Endometrial microvascular endothelial cells (primary cell): ENCODE data around the gene GOLGA3. TPM values are rescaled to one million over a fixed set of nuclear protein-coding genes. Genes with fewer than 3 reads are reported as not detected.
"Not testable (repeated sequence)": the region's sequence is repeated elsewhere in the genome, so short reads cannot be mapped to it uniquely, and the experiment has no call there.

Experiments
- in situ Hi-C: cut with HindIII; loops from 2 replicates; pipeline ENCODE4 v1.10.0; 2017; ENCODE audit warnings: low sequenced_read_pairs, low pct_unique_long_range_greater_than_20kb; ENCODE audit errors: inconsistent ontology term
- total RNA-seq: library from RNA; depleted of rRNA; stranded (reverse); fragments of >200 nt; gene quantifications from one replicate; pipeline ENCODE4 v1.2.3, GENCODE V29; 2015; ENCODE audit errors: inconsistent ontology term

Gene GOLGA3
- total RNA-seq, 1 donor from 2014 or later: 46.2 TPM

GRCh38 chr12:132825089-132825488 lies 3.6 kb downstream of the GOLGA3 start:
- in situ Hi-C loops: no loop called here

GRCh38 chr12:132824053-132824452 lies 4.6 kb downstream of the GOLGA3 start:
- in situ Hi-C loops: no loop called here

- in situ Hi-C loops: no loop called here
Measured at GRCh38 chr12:132818562-132818961, 10.1 kb downstream of the GOLGA3 start.

DNA sequence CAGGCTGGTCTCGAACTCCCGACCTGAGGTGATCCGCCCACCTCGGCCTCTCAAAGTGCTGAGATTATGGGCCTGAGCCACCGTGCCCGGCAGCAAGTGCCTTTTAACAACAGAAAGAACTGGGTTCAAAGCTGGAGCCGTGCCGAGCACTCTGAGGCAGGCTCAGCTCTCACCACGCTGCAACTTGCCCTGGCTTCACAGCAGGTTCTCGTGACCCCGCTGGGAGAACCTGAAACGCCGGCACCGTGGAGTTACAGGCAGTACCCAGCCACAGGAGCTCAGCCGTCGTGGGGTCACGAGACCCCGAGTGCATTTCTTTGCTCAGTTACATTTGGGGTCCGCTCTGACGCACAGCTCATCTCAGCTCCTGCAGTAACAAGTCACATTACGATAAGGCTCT lies 14.4 kb downstream of the GOLGA3 start:
- in situ Hi-C loops: no loop called here

- in situ Hi-C loops: no loop called here
Measured at GRCh38 chr12:132813443-132813842, 15.2 kb downstream of the GOLGA3 start.

DNA sequence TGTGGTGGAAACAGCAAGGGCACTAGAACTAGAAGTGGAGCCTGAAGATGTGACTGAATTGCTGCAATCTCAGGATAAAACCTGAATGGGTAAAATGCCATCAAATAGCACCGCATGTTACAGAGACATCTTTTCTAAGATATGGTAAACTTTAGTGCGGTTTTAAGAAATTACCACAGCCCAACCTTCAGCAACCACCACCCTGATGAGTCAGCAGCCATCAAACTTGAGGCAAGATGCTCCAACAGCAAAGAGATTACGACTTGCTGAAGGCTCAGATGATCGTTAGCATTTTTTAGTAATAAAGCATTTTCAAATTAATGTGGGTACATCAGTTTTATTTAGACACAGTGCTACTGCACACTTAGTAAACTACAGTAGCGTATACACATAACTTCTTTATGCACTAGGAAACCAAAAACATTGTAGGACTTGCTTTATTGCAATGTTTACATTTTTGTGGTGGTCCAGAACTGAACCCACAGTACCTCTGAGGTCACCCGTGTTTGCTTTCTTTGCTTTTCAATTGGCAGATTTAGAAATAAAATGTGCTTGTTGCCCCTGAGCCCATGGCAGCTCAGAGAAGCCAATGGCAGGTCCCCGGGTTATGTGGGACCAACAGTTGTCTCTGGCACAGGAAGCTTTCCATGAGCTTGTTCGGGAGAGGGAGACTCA lies 15.9 kb downstream of the GOLGA3 start:
- in situ Hi-C loops: no loop called here

DNA sequence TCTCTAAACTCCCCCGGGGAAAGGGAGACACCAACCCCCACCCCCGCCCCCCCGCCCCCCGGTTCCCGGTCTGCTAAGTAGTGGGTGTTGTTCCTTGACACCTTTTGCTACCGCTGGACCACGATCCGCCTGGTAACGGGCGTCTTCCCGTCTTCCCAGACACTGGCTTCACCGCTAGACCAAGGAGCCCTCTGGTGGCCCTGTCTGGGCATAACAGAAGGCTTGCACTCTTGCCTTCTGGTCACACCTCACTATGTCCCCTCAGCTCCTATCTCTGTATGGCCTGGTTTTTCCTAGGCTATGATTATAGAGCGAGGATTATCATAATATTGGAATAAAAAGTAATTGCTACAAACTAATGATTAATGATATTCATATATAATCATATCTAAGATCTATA lies 19.3 kb downstream of the GOLGA3 start:
- in situ Hi-C loops: not testable (repeated sequence)

DNA sequence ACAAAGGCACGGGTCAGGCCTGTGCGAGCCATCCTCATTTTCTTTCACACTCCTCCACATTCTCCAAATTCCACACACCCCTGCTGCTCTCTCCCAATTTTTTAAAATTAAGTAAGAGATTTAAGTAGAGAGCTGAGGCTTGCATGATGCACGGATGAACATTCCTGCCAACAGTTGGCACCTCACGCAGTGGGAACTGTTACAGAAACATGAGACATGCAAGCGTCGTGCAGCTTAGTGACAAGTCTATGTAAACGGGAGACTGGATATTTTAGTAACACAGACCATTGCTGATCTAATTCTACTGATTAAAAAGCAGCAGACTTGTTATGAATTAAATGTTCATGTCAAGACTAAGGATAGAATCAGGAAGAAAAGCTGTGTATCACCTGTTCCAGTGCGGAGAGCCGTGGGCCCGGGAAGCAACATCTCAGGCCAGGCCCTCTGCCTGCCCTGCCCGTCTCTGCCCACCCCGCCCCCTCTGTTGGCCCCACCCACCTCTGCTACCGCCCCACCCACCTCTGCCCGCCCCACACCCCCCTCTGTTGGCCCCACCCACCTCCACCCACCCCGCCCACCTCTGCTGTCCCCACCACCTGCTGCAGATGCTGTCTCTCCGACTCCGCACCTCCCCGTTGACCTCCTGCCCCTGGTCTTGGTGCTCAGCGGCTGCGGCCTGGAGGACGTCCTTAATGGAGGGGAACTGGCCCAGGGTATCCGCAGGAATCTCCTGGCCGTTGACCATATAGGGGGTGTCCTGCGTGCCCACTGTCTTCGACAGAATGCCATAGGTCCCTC lies 21.2 kb downstream of the GOLGA3 start:
- in situ Hi-C loops: no loop called here

GRCh38 chr12:132806857-132807256 lies 21.8 kb downstream of the GOLGA3 start:
- in situ Hi-C loops: no loop called here

DNA sequence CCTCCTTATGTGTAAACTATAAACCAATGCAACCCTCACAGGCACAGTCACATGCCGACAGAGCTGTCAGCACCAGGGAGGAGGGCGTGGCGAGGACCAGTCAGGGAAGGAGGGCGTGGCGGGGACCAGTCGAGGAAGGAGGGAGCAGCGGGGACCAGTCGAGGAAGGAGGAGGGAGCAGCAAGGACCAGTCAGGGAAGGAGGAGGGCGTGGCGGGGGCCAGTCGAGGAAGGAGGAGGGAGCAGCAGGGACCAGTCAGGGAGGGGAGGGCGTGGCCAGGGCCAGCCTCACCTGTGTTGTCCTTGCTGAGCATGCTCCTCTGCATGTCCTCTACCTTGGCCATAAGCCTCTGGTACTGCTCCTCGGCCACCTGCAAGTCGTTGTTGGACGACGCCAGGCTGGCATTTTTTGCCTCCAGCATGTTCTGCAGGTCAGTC lies 24.2 kb downstream of the GOLGA3 start:
- in situ Hi-C loops: no loop called here

- in situ Hi-C loops: no loop called here
Measured at GRCh38 chr12:132803888-132804287, 24.8 kb downstream of the GOLGA3 start.

DNA sequence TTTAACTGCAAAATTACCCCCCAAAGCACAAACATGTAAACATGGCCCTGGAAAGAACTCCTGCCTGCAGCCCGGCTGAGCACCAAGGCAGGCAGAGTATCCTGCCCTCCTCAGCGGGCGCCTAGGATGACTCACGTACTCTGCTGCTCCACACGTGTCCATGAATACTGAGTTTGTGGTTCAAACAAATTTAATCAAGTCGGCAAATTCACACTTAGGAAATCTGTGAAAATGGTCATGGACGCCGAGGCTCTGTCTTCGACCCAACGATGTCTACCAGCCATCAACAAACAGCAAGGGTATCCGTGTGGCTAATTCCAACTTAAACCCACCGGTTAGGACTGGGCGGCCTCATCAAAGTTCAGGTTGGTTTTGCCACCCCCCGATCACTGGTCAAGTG lies 25.5 kb downstream of the GOLGA3 start:
- in situ Hi-C loops: no loop called here

DNA sequence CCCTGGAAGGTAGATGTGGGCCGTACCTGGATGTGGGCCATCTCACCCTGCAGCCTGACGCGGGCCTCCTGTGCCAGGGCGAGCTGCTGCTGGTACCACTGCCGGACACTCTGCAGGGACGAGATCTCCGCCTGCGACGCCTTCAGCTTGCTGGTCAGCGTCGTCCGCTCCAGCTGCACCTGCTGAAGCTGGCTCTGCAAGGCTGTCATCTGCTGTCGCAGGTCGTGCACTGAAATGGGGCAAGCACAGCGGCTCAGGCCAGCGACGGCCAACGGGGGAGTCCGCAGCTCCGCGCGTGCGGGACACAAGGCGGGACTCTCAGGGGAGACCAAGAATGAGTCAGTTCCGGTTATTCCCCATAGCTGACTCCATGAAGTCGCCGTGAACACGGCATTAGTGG lies 26.9 kb downstream of the GOLGA3 start:
- in situ Hi-C loops: no loop called here

GRCh38 chr12:132798836-132799235 lies 29.8 kb downstream of the GOLGA3 start:
- in situ Hi-C loops: no loop called here

- in situ Hi-C loops: no loop called here
Measured at GRCh38 chr12:132797820-132798570, 30.7 kb downstream of the GOLGA3 start.

GRCh38 chr12:132795847-132796246 lies 32.8 kb downstream of the GOLGA3 start:
- in situ Hi-C loops: no loop called here

DNA sequence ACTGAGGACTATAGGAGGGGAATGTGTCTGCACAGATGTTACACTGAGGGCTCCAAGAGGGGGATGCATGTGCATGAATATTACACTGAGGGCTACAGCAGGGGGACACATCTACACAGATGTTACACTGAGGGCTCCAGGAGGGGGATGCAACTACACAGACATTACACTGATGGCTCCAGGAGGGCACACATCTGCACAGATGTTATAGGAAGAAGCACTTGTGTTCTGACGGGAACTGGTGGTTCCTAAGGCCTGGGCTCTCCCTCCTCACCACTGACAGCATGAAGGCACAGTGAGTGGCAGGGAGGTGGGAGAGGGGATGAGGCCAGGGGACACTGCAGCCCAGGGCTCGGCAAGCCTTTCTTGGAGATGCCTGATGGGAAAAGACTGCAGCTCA lies 36.7 kb downstream of the GOLGA3 start:
- in situ Hi-C loops: not testable (repeated sequence)

DNA sequence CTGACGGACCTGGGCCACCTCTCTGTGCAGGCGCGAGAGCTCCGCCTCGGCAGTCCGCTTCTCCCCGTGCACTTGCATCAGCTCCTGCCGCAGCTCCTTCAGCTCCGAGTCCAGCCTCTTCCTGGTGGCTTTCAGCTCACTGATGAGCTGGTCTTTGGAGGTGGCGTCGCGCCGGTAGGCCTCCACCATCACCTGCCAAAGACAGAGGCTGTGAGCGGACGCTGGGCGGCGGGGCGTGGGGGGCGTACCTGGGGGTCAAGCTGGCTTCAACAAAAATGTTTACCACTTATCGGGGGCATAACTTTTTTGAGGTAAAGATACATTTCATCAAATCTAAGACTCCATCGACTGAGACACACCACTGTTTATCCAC lies 39.6 kb downstream of the GOLGA3 start:
- in situ Hi-C loops: no loop called here

GRCh38 chr12:132788375-132789098 lies 40.1 kb downstream of the GOLGA3 start:
- in situ Hi-C loops: no loop called here
